ENCODE results near the gene TMEM119. TPM values are rescaled to one million over a fixed set of nuclear protein-coding genes. Genes with fewer than 3 reads are reported as not detected.

Gene TMEM119
- total and polyA plus RNA-seq, 2 of the 4 experiments (the other 2 are of a cell fraction), result 8.1 to 9.2 TPM

DNA sequence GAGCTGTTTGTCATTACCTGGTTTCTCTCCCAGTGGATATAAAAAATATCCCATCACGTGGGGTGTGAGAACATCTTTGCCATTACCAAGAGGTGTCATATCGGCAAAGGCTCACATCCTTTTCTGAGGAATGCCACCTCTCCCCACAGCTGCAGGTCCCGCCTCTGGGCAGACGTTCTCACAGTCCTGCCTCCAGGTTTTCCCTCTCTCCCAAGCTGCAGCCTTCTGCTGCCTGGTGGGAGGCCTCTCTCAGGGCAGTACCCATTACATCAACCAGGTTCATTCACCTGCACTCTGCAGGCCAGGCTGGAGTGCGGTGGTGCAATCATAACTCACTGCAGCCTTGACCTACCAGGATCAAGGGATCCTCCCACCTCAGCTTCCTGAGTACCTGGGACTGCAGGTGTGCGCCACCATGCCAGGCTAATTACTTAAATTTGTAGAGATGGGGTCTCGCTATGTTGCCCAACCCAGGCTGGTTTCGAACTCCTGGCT, 15.0 kb upstream of the TMEM119 start:
- Histone ChIP-seq H3K9ac (ENCODE audit: low read depth, low read length) (no peak overlapping the region), H3K9me1 (ENCODE audit: insufficient read depth, low read length) (peaks cover 6% of the 10 kb centered on the region; the same call in 1 of the 2 replicates), H2AFZ (replicated peaks; ENCODE audit: low read length, poor library complexity) (no peak overlapping the region), H4K5ac (ENCODE audit: low read depth, low read length) (no peak overlapping the region), H3K4me2 (ENCODE audit: low read depth, low read length) (no peak overlapping the region), H3K27me3 (ENCODE audit: control insufficient read depth, insufficient read depth, low read length) (no peaks in the 10 kb centered on the region), H3K36me3 (ENCODE audit: control insufficient read depth, insufficient read depth, low read length) (no peaks in the 10 kb centered on the region), H3K4me3 (ENCODE audit: insufficient read depth, low read depth, low read length) (no peak overlapping the region), H3K18ac (ENCODE audit: low read depth, low read length) (no peak overlapping the region), H3K23ac (ENCODE audit: low read depth, low read length) (no peak overlapping the region), H3K4me1 (ENCODE audit: control insufficient read depth, insufficient read depth, low read length) (peaks cover 16% of the 10 kb centered on the region), H2AK5ac (ENCODE audit: low read depth, low read length) (peak overlapping the region; percentile 28; the same call in 1 of the 2 replicates), H2AK9ac (replicated peaks; ENCODE audit: low read depth, low read length, poor library complexity) (no peak overlapping the region), H2BK120ac (ENCODE audit: low read depth, low read length) (peak overlapping the region; percentile 42), H2BK15ac (ENCODE audit: low read depth, low read length) (no peak overlapping the region), H3K56ac (ENCODE audit: extremely low read depth, insufficient read depth, low read length) (no peak overlapping the region), H3K4ac (ENCODE audit: low read depth, low read length) (0 out of 2 replicates have a peak overlapping the region, but pooled peaks have one; percentile 32), H2BK5ac (ENCODE audit: low read depth, low read length, poor library complexity, severe bottlenecking) (no peak overlapping the region), H4K8ac (ENCODE audit: low read depth in 2 of 2, low read length in 2 of 2) (no peak overlapping the region), H3K79me1 (ENCODE audit: low read depth in 1 of 2, low read length in 2 of 2) (peaks cover 0 to 5% of the 10 kb centered on the region in 2 experiments; a peak in 1 of 4 replicates), H4K20me1 (ENCODE audit: insufficient read depth, low read length) (no peaks in the 10 kb centered on the region), H3K9me3 (ENCODE audit: control insufficient read depth, insufficient read depth, low read length) (peaks cover 3% of the 10 kb centered on the region; the same call in 1 of the 2 replicates), H3K27ac (ENCODE audit: insufficient read depth, low read length) (no peak overlapping the region), H3K14ac (replicated peaks; ENCODE audit: low read depth, low read length) (no peak overlapping the region), H2BK20ac (ENCODE audit: low read depth, low read length) (peak overlapping the region; percentile 52), H4K91ac (ENCODE audit: insufficient read depth, low read depth, low read length) (peak overlapping the region; percentile 23; the same call in 1 of the 2 replicates)
- POLR2A ChIA-PET (ENCODE audit: unreplicated experiment), result no interaction called here
- DNase-seq (no peak), ATAC-seq (ENCODE audit: low read depth) (no peak)
- TF ChIP-seq, protein P1, sequence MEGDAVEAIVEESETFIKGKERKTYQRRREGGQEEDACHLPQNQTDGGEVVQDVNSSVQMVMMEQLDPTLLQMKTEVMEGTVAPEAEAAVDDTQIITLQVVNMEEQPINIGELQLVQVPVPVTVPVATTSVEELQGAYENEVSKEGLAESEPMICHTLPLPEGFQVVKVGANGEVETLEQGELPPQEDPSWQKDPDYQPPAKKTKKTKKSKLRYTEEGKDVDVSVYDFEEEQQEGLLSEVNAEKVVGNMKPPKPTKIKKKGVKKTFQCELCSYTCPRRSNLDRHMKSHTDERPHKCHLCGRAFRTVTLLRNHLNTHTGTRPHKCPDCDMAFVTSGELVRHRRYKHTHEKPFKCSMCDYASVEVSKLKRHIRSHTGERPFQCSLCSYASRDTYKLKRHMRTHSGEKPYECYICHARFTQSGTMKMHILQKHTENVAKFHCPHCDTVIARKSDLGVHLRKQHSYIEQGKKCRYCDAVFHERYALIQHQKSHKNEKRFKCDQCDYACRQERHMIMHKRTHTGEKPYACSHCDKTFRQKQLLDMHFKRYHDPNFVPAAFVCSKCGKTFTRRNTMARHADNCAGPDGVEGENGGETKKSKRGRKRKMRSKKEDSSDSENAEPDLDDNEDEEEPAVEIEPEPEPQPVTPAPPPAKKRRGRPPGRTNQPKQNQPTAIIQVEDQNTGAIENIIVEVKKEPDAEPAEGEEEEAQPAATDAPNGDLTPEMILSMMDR (conservative IDR thresholded peaks at IDR 0.05; ENCODE audit: low read depth, low read length), result no peak
- TF ChIP-seq MAZ (IDR thresholded peaks at IDR 0.05; ENCODE audit: borderline replicate concordance, low read depth, low read length) (no peak), RFX5 (IDR thresholded peaks at IDR 0.05; ENCODE audit: low read depth, low read length) (no peak), CEBPB (IDR thresholded peaks at IDR 0.05; ENCODE audit: low read depth, low read length) (no peak), MAFK (IDR thresholded peaks at IDR 0.05; ENCODE audit: low read depth, low read length) (no peak), POLR2A (IDR thresholded peaks at IDR 0.05; ENCODE audit: low read depth, low read length) (no peak), FOS (IDR thresholded peaks at IDR 0.05; ENCODE audit: low read depth, low read length) (no peak), NFE2L2 (IDR thresholded peaks at IDR 0.05; ENCODE audit: low read depth, low read length) (no peak), USF2 (IDR thresholded peaks at IDR 0.05; ENCODE audit: low read depth, low read length) (no peak)
- TF ChIP-seq, protein P2, sequence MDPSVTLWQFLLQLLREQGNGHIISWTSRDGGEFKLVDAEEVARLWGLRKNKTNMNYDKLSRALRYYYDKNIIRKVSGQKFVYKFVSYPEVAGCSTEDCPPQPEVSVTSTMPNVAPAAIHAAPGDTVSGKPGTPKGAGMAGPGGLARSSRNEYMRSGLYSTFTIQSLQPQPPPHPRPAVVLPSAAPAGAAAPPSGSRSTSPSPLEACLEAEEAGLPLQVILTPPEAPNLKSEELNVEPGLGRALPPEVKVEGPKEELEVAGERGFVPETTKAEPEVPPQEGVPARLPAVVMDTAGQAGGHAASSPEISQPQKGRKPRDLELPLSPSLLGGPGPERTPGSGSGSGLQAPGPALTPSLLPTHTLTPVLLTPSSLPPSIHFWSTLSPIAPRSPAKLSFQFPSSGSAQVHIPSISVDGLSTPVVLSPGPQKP (IDR thresholded peaks at IDR 0.05; ENCODE audit: borderline replicate concordance, low read depth, low read length), result no peak
- in situ Hi-C loops (cut with MboI; ENCODE audit: low sequenced_read_pairs) (no loop called here), intact Hi-C loops (cut with micrococcal nuclease) (no loop called here), dilution Hi-C loops (cut with HindIII; ENCODE audit: low sequenced_read_pairs, unreplicated experiment) (no loop called here)
- WGBS, 2 experiments (ENCODE audit: extremely low coverage in 2 of 2, insufficient read length in 1 of 2), result 89% methylated on average over 5 of the region's 8 CpGs; no CpG with 5 or more reads in 1 of the 2 experiments
- CTCF ChIA-PET, result interaction anchor here (0.6 kb wide), 1 partner anchor 39 kb away, joined by 8 read pairs; no protein-coding TSS in a partner anchor
- BruUV-seq (replicated peaks), result no TSS peak

Data from IMR-90 (cell line).